Immature natural killer cell (primary cell): ENCODE measurements around the gene PASD1. TPM values are rescaled to one million over a fixed set of nuclear protein-coding genes. Genes with fewer than 3 reads are reported as not detected.
"Not testable (repeated sequence)": the region's sequence is repeated elsewhere in the genome, so short reads cannot be mapped to it uniquely, and the experiment has no call there.

Experiments
- DNase-seq, 3 donors: peaks; one replicate each; pipeline ENCODE4 v3.0.0; 2022; ENCODE audit warnings: mixed read lengths in 1 of 3
- H3K27ac Mint-ChIP-seq, 6 donors: one replicate each; pipeline ENCODE4 v1.8.0; 2020; ENCODE audit warnings: mixed read lengths in 6 of 6, mild to moderate bottlenecking in 5 of 6, inconsistent platforms in 4 of 6, moderate library complexity in 3 of 6
- H3K27me3 Mint-ChIP-seq, 3 donors: one replicate each; pipeline ENCODE4 v1.8.0; 2020 to 2021; ENCODE audit warnings: low read depth in 3 of 3, mild to moderate bottlenecking in 3 of 3, mixed read lengths in 3 of 3, moderate library complexity in 3 of 3, inconsistent platforms in 1 of 3
- H3K36me3 Mint-ChIP-seq, 3 donors: one replicate each; pipeline ENCODE4 v1.8.0; 2020; ENCODE audit warnings: mixed read lengths in 3 of 3, inconsistent platforms in 2 of 3, mild to moderate bottlenecking in 2 of 3
- H3K4me1 Mint-ChIP-seq, 2 donors: one replicate each; pipeline ENCODE4 v1.8.0; 2020; ENCODE audit warnings: inconsistent platforms in 2 of 2, mild to moderate bottlenecking in 2 of 2, mixed read lengths in 2 of 2, moderate library complexity in 1 of 2
- H3K4me3 Mint-ChIP-seq, 5 donors: one replicate each; pipeline ENCODE4 v1.8.0; 2020; ENCODE audit warnings: mild to moderate bottlenecking in 5 of 5, mixed read lengths in 5 of 5, inconsistent platforms in 3 of 5, moderate library complexity in 3 of 5
- H3K9me3 Mint-ChIP-seq, 6 donors: one replicate each; pipeline ENCODE4 v1.8.0; 2020; ENCODE audit warnings: mild to moderate bottlenecking in 6 of 6, mixed read lengths in 6 of 6, inconsistent platforms in 4 of 6, moderate library complexity in 3 of 6
- polyA plus RNA-seq, 3 donors: library from polyadenylated mRNA; unstranded; fragments of 300-500 nt; fragmentation: Illumina TruSeq; gene quantifications; one replicate each; pipeline ENCODE4 v1.2.3, GENCODE V29; 2021

Gene PASD1, protein sequence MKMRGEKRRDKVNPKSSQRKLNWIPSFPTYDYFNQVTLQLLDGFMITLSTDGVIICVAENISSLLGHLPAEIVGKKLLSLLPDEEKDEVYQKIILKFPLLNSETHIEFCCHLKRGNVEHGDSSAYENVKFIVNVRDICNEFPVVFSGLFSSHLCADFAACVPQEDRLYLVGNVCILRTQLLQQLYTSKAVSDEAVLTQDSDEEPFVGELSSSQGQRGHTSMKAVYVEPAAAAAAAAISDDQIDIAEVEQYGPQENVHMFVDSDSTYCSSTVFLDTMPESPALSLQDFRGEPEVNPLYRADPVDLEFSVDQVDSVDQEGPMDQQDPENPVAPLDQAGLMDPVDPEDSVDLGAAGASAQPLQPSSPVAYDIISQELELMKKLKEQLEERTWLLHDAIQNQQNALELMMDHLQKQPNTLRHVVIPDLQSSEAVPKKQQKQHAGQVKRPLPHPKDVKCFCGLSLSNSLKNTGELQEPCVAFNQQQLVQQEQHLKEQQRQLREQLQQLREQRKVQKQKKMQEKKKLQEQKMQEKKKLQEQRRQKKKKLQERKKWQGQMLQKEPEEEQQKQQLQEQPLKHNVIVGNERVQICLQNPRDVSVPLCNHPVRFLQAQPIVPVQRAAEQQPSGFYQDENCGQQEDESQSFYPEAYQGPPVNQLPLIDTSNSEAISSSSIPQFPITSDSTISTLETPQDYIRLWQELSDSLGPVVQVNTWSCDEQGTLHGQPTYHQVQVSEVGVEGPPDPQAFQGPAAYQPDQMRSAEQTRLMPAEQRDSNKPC
- not detected for polyA plus RNA-seq

GRCh38 chrX:151563449-151563848 is at the start of gene PASD1:
PASD1 (plus strand) TSS chrX:151563675; CDS start chrX:151601554, 37,879 bp downstream.
- H3K36me3 Mint-ChIP-seq: no peaks in the 10 kb centered on the region
- H3K9me3 Mint-ChIP-seq: peaks cover 0 to 1% (median 0%) of the 10 kb centered on the region in 6 donors
- H3K4me1 Mint-ChIP-seq: no peaks in the 10 kb centered on the region
- no peak within 1 kb of the TSS for H3K27ac Mint-ChIP-seq
- no peak within 1 kb of the TSS for H3K4me3 Mint-ChIP-seq
- peaks cover 0 to 3% (median 2%) of the 10 kb centered on the region in 3 donors for H3K27me3 Mint-ChIP-seq
- DNase-seq: no peak

DNA sequence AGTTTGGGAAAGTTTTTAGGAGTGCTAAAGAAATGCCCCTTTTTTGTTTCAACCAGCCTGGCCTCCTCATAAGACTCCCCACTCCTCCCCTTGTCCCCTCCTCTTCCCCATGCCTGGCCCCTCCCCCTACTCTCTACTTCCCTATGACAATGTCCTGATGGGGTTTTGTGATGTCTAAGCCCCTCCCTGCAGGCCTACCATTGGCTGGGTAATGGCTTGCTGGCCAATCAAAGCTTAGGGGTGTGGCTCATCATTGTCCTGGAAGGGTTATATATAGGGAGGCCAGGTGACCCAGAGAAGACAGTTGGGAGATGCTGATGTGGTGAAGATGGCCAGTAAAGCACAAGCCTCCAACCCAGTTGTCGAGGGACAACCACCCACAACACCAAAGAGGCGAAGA is 48.2 kb upstream of the PASD1 start:
- H3K9me3 Mint-ChIP-seq: peaks cover 0 to 1% (median 0%) of the 10 kb centered on the region in 6 donors
- H3K4me1 Mint-ChIP-seq: no peaks in the 10 kb centered on the region
- H3K4me3 Mint-ChIP-seq: no peak overlapping the region
- H3K36me3 Mint-ChIP-seq: no peaks in the 10 kb centered on the region
- H3K27ac Mint-ChIP-seq: no peak overlapping the region
- DNase-seq: no peak
- H3K27me3 Mint-ChIP-seq: peaks cover 0 to 4% (median 3%) of the 10 kb centered on the region in 3 donors

DNA sequence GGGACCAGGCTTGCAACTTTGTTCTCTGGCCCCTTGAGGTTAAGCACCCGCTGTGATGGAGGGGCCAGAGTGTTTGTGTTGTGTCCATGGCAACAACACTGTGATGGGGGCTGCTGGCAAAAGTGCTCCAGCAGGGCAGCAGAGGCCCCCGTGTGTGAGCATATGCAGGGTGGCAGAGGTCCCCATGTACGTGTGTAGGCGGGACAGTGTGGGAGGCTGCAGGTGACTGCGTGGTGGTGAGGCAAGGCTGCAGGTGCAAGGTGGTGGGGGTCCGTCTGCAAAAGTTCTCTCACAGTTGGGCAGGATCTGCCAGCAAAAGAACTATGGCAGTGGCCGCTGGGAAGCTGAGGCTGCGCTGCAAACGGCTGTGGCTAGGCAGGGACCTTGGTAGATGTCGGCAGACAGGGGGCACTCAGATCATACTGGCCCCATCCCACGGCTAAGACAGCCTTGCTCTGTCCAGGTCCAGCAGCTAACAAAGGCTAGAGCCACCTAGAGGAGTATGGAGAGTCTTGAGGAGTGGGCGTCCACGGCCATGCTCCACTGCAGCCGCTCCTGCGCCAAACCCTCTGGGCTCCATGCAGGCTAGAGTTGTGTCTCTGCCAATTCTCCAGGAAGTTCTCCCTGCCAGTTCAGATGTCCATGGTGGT is 46.8 kb upstream of the PASD1 start:
- H3K36me3 Mint-ChIP-seq: no peaks in the 10 kb centered on the region
- peaks cover 0 to 3% (median 0%) of the 10 kb centered on the region in 3 donors for H3K27me3 Mint-ChIP-seq
- no peak overlapping the region for H3K27ac Mint-ChIP-seq
- DNase-seq: no peak
- H3K4me1 Mint-ChIP-seq: no peaks in the 10 kb centered on the region
- peaks cover 0 to 1% (median 0%) of the 10 kb centered on the region in 6 donors for H3K9me3 Mint-ChIP-seq
- no peak overlapping the region for H3K4me3 Mint-ChIP-seq

DNA sequence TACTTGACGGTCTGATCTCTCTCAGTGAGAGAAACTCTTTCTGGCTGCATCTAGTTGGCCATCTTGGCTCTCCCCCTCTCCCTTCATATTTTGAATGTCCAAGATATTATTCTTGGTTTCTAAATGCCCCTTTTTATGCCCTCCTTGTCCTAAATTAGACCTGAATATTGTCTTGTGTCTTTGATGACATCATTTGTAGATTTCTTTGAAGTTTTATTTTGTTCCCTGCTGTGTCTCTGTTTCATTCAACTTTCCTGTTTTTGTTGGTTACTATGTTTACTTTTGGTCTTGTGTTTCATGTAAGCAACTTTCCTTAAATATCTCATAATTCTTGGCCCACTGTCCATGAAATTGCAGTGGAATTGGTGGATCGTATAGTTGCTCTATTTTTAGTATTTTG is 46.1 kb upstream of the PASD1 start:
- no peak overlapping the region for H3K27ac Mint-ChIP-seq
- no peak overlapping the region for H3K4me3 Mint-ChIP-seq
- no peak for DNase-seq

DNA sequence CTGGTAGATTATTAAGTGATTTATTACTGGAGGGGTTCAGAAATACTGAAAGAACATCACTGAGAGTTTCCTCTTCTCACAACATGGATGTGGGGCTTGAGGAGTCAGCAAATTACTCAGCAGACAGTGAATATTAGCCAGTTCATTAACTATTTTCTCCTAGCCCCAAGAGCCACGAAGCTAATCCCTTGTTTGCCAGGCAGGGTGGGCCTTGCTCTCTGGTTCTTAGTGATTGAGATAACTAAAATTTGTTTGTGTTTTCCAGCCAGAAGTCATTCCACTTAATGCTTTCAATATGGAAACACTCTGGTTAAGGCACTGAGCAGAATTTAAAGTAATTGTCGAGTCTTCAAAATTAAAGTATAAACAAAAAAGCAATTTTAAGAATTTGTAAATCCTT is 40.1 kb upstream of the PASD1 start:
- no peaks in the 10 kb centered on the region for H3K4me1 Mint-ChIP-seq
- no peak for DNase-seq
- H3K27me3 Mint-ChIP-seq: peaks cover 1 to 14% (median 2%) of the 10 kb centered on the region in 3 donors
- H3K27ac Mint-ChIP-seq: no peak overlapping the region
- no peaks in the 10 kb centered on the region for H3K36me3 Mint-ChIP-seq
- no peaks in the 10 kb centered on the region for H3K9me3 Mint-ChIP-seq
- H3K4me3 Mint-ChIP-seq: no peak overlapping the region

More for the DNA sequence above, 46.1 kb upstream of the PASD1 start:
- Mint-ChIP-seq H3K4me1 (no peaks in the 10 kb centered on the region), H3K27me3 (peaks cover 0 to 6% (median 3%) of the 10 kb centered on the region in 3 donors), H3K36me3 (no peaks in the 10 kb centered on the region), H3K9me3 (peaks cover 0 to 1% (median 0%) of the 10 kb centered on the region in 6 donors)

- no peaks in the 10 kb centered on the region for H3K4me1 Mint-ChIP-seq
- H3K36me3 Mint-ChIP-seq: no peaks in the 10 kb centered on the region
- no peak overlapping the region for H3K27ac Mint-ChIP-seq
- DNase-seq: no peak
- no peak overlapping the region for H3K4me3 Mint-ChIP-seq
- no peaks in the 10 kb centered on the region for H3K9me3 Mint-ChIP-seq
- H3K27me3 Mint-ChIP-seq: peaks cover 2 to 10% (median 5%) of the 10 kb centered on the region in 3 donors
Measured at GRCh38 chrX:151536571-151536970, 26.9 kb upstream of the PASD1 start.

GRCh38 chrX:151537572-151537971 is 25.9 kb upstream of the PASD1 start:
- no peaks in the 10 kb centered on the region for H3K4me1 Mint-ChIP-seq
- H3K4me3 Mint-ChIP-seq: no peak overlapping the region
- H3K36me3 Mint-ChIP-seq: no peaks in the 10 kb centered on the region
- peaks cover 2 to 7% (median 5%) of the 10 kb centered on the region in 3 donors for H3K27me3 Mint-ChIP-seq
- H3K27ac Mint-ChIP-seq: no peak overlapping the region
- no peak for DNase-seq
- H3K9me3 Mint-ChIP-seq: no peaks in the 10 kb centered on the region

GRCh38 chrX:151538190-151539122 is 25.0 kb upstream of the PASD1 start:
- no peaks in the 10 kb centered on the region for H3K4me1 Mint-ChIP-seq
- no peak for DNase-seq
- H3K36me3 Mint-ChIP-seq: no peaks in the 10 kb centered on the region
- H3K4me3 Mint-ChIP-seq: no peak overlapping the region
- peaks cover 2 to 10% (median 5%) of the 10 kb centered on the region in 3 donors for H3K27me3 Mint-ChIP-seq
- no peaks in the 10 kb centered on the region for H3K9me3 Mint-ChIP-seq
- no peak overlapping the region for H3K27ac Mint-ChIP-seq

DNA sequence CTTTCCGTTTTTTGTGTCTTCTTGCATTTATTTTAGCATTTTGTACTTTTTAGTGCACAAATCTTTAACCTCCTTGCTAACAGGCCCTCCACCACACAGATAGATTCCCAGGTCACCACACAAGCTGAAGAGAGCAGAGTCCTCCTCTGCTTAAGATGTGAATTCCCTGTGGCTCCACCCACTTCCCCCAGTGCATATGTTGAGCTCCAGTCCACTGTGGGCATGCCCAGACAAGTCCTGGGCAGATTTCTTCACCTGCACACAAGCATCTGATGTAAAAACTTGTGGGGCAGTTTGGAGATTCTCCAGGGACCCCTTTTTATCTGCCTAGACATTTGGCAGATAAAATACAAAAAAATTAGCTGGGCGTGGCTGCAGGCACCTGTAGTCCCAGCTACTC is 19.8 kb upstream of the PASD1 start:
- H3K9me3 Mint-ChIP-seq: no peaks in the 10 kb centered on the region
- no peaks in the 10 kb centered on the region for H3K4me1 Mint-ChIP-seq
- no peaks in the 10 kb centered on the region for H3K36me3 Mint-ChIP-seq
- H3K4me3 Mint-ChIP-seq: no peak overlapping the region
- no peak for DNase-seq
- H3K27ac Mint-ChIP-seq: no peak overlapping the region
- peaks cover 1 to 6% (median 6%) of the 10 kb centered on the region in 3 donors for H3K27me3 Mint-ChIP-seq

DNA sequence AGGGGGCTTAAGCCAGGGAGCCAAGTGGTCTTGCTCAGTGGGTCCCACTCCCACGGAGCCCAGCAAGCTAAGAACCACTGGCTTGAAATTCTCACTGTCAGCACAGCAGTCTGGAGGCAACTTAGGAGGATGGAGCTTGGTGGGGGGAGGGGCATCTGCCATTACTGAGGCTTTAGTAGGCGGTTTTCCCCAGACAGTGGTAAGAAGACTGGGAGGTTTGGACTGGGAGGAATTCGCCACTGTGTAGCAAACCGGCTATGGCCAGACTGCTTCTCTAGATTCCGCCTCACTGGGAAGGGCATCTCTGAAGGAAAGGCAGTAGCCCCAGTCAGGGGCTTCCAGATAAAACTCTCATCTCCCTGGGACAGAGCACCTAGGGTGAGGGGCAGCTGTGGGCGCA is 17.2 kb upstream of the PASD1 start:
- DNase-seq, H3K4me3 Mint-ChIP-seq, H3K9me3 Mint-ChIP-seq, H3K27me3 Mint-ChIP-seq, H3K36me3 Mint-ChIP-seq, H3K4me1 Mint-ChIP-seq, H3K27ac Mint-ChIP-seq: not testable (repeated sequence)

DNA sequence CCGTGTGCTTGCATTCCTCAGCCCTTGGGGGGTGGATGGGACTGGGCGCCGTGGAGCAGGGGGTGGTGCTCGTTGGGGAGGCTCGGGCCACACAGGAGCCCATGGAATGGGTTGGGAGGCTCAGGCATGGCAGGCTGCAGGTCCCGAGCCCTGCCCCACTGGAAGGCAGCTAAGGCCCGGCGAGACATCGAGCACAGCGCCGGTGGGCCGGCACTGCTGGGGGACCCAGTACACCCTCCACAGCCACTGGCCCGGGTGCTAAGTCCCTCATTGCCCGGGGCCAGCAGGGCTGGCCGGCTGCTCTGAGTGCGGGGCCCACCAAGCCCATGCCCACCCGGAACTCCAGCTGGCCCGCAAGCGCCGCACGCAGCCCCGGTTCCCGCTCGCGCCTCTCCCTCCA is 12.3 kb upstream of the PASD1 start:
- H3K4me1 Mint-ChIP-seq, H3K9me3 Mint-ChIP-seq, H3K36me3 Mint-ChIP-seq, DNase-seq, H3K27me3 Mint-ChIP-seq, H3K4me3 Mint-ChIP-seq, H3K27ac Mint-ChIP-seq: not testable (repeated sequence)

GRCh38 chrX:151552743-151553142 is 10.7 kb upstream of the PASD1 start:
- H3K27me3 Mint-ChIP-seq: no peaks in the 10 kb centered on the region
- H3K4me3 Mint-ChIP-seq: no peak overlapping the region
- H3K9me3 Mint-ChIP-seq: no peaks in the 10 kb centered on the region
- H3K27ac Mint-ChIP-seq: no peak overlapping the region
- H3K4me1 Mint-ChIP-seq: no peaks in the 10 kb centered on the region
- H3K36me3 Mint-ChIP-seq: no peaks in the 10 kb centered on the region
- DNase-seq: no peak

DNA sequence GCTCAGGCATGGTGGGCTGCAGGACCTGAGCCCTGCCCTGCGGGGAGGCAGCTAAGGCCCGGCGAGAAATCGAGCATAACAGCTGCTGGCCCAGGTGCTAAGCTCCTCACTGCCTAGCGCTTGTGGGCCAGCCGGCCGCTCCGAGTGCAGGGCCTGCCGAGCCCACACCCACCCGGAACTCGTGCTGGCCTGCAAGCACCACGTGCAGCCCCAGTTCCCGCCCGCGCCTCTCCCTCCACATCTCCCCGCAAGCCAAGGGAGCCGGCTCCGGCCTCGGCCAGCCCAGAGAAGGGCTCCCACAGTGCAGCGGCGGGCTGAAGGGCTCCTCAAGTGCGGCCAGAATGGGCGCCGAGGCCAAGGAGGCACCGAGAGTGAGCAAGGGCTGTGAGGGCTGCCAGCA is 8.2 kb upstream of the PASD1 start:
- not testable (repeated sequence) for H3K27me3 Mint-ChIP-seq, H3K4me3 Mint-ChIP-seq, H3K9me3 Mint-ChIP-seq, DNase-seq, H3K36me3 Mint-ChIP-seq, H3K27ac Mint-ChIP-seq, H3K4me1 Mint-ChIP-seq
